Measurements from ENCODE around the gene MYH10.
A peak's percentile ranks its signal among the peaks of the same experiment; 100 is the strongest.

Gene MYH10

DNA sequence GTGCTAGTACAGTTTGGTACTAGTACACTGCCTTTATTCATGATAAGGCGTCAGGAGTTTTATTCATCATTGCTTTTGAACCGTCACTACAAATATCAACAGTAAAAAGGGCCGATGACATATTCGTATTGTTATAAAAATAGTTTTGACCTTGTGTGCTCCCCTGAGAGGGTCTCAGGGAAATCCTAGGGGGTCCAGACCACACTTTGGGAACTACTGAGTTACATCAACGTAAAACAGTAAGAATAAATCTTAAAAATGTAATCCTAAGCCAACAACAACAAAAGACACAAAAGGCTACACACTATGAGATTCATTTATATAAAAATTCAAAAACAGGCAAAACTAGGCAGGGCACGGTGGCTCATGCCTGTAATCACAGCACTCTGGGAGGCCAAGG is 11.2 kb downstream of the MYH10 start:
- Histone ChIP-seq H3K9ac (ENCODE audit: low read length) (no peak overlapping the region), H2BK5ac (ENCODE audit: low read depth, low read length, poor library complexity, severe bottlenecking) (no peak overlapping the region), H3K9me3 (ENCODE audit: control insufficient read depth, low read length) (no peaks in the 10 kb centered on the region), H3K4me3 (ENCODE audit: insufficient read depth in 1 of 2, low read depth in 1 of 2, low read length in 2 of 2) (no peak overlapping the region), H3K27me3 (ENCODE audit: control insufficient read depth in 1 of 2, insufficient read depth in 1 of 2, low read length in 2 of 2) (no peaks in the 10 kb centered on the region), H2BK12ac (ENCODE audit: low read length in 2 of 2) (no peak overlapping the region), H3K4me2 (ENCODE audit: low read length, poor library complexity, severe bottlenecking) (no peak overlapping the region), H3K36me3 (ENCODE audit: control insufficient read depth in 1 of 2, insufficient read depth in 2 of 2, low read depth in 1 of 2, low read length in 2 of 2) (peaks cover 7 to 12% of the 10 kb centered on the region in 2 experiments), H2BK120ac (ENCODE audit: low read depth, low read length) (no peak overlapping the region), H2AK5ac (ENCODE audit: low read length, severe bottlenecking) (no peak overlapping the region), H4K8ac (ENCODE audit: low read length) (no peak overlapping the region), H3K23ac (ENCODE audit: low read length in 2 of 2) (no peak overlapping the region), H2BK15ac (ENCODE audit: low read depth, poor library complexity, severe bottlenecking) (no peak overlapping the region), H3K4ac (ENCODE audit: low read depth in 1 of 2, low read length in 2 of 2) (no peak overlapping the region), H4K91ac (ENCODE audit: low read length) (no peak overlapping the region), H2AFZ (ENCODE audit: low read depth, low read length) (no peak overlapping the region), H3K27ac (ENCODE audit: low read length, poor library complexity, severe bottlenecking) (no peak overlapping the region), H3K4me1 (ENCODE audit: control insufficient read depth, insufficient read depth, low read depth, low read length) (peaks cover 6% of the 10 kb centered on the region), H3K79me1 (replicated peaks; ENCODE audit: low read length, poor library complexity, severe bottlenecking) (peaks cover 19% of the 10 kb centered on the region), H3K14ac (ENCODE audit: low read length in 2 of 2) (no peak overlapping the region), H3K18ac (ENCODE audit: low read depth in 1 of 2, low read length in 2 of 2) (no peak overlapping the region)
- DNase-seq = no peak
- WGBS = 99% methylated on average over 6 of the region's 6 CpGs

DNA sequence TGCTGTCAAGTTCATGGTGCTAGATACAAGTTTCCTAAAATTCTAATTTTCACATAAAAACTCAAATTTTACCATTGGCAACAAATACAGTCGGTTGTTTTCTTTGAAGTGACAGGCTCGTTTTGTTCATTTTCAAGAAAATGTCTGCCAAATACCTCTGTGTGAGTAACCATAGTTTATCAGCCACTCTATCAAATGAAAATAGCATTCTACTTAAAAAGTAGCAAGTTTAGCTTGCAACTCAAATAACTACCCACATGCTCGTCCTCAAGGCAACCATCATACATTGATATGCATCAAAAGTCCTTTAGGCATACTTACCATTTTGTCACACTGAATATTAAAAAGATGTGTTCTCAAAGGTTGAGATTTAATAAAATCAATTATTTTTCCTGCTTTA is 11.7 kb downstream of the MYH10 start:
- 98% methylated on average over 2 of the region's 3 CpGs for WGBS
- Histone ChIP-seq H3K36me3 (ENCODE audit: control insufficient read depth in 1 of 2, insufficient read depth in 2 of 2, low read depth in 1 of 2, low read length in 2 of 2) (peaks cover 7 to 12% of the 10 kb centered on the region in 2 experiments), H3K4ac (ENCODE audit: low read depth in 1 of 2, low read length in 2 of 2) (no peak overlapping the region), H3K4me1 (ENCODE audit: control insufficient read depth, insufficient read depth, low read depth, low read length) (peaks cover 7% of the 10 kb centered on the region), H2AFZ (ENCODE audit: low read depth, low read length) (no peak overlapping the region), H3K4me3 (ENCODE audit: insufficient read depth in 1 of 2, low read depth in 1 of 2, low read length in 2 of 2) (no peak overlapping the region), H2BK15ac (ENCODE audit: low read depth, poor library complexity, severe bottlenecking) (no peak overlapping the region), H2AK5ac (ENCODE audit: low read length, severe bottlenecking) (no peak overlapping the region), H3K4me2 (ENCODE audit: low read length, poor library complexity, severe bottlenecking) (no peak overlapping the region), H3K27ac (ENCODE audit: low read length, poor library complexity, severe bottlenecking) (no peak overlapping the region), H4K91ac (ENCODE audit: low read length) (no peak overlapping the region), H3K9ac (ENCODE audit: low read length) (no peak overlapping the region), H3K23ac (ENCODE audit: low read length in 2 of 2) (no peak overlapping the region), H3K9me3 (ENCODE audit: control insufficient read depth, low read length) (no peaks in the 10 kb centered on the region), H2BK120ac (ENCODE audit: low read depth, low read length) (no peak overlapping the region), H3K18ac (ENCODE audit: low read depth in 1 of 2, low read length in 2 of 2) (no peak overlapping the region), H3K27me3 (ENCODE audit: control insufficient read depth in 1 of 2, insufficient read depth in 1 of 2, low read length in 2 of 2) (no peaks in the 10 kb centered on the region), H2BK12ac (ENCODE audit: low read length in 2 of 2) (no peak overlapping the region), H2BK5ac (ENCODE audit: low read depth, low read length, poor library complexity, severe bottlenecking) (no peak overlapping the region), H3K79me1 (replicated peaks; ENCODE audit: low read length, poor library complexity, severe bottlenecking) (peaks cover 19% of the 10 kb centered on the region), H4K8ac (ENCODE audit: low read length) (no peak overlapping the region), H3K14ac (ENCODE audit: low read length in 2 of 2) (no peak overlapping the region)
- DNase-seq = no peak

DNA sequence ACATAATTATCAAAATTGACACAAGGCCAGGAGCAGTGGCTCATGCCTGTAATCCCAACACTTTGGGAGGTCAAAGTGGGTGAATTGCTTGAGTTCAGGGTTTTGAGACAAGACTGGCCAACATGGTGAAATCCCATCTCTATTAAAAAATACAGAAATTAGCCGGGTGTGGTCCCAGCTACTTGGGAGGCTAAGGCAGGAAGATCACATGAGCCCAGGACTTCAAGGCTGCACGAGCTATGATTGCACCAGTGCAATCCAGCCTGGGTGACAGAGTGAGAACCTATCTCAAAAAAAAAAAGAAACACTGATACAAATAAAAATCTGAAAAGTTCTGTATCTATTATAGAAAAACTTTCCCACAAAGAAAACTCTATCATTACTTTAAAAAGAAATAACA is 15.5 kb downstream of the MYH10 start:
- H2AK5ac ChIP-seq (ENCODE audit: low read length, severe bottlenecking) = no peak overlapping the region
- H2BK12ac ChIP-seq (ENCODE audit: low read length in 2 of 2) = no peak overlapping the region
- 100% methylated on average over 2 of the region's 2 CpGs for WGBS
- H3K4me2 ChIP-seq (ENCODE audit: low read length, poor library complexity, severe bottlenecking) = no peak overlapping the region
- no peak overlapping the region for H4K8ac ChIP-seq (ENCODE audit: low read length)
- H3K9ac ChIP-seq (ENCODE audit: low read length) = no peak overlapping the region
- H3K4me1 ChIP-seq (ENCODE audit: control insufficient read depth, insufficient read depth, low read depth, low read length) = peaks cover 6% of the 10 kb centered on the region
- H2AFZ ChIP-seq (ENCODE audit: low read depth, low read length) = no peak overlapping the region
- no peaks in the 10 kb centered on the region for H3K27me3 ChIP-seq (ENCODE audit: control insufficient read depth in 1 of 2, insufficient read depth in 1 of 2, low read length in 2 of 2)
- H3K14ac ChIP-seq (ENCODE audit: low read length in 2 of 2) = no peak overlapping the region
- H3K18ac ChIP-seq (ENCODE audit: low read depth in 1 of 2, low read length in 2 of 2) = no peak overlapping the region
- H2BK120ac ChIP-seq (ENCODE audit: low read depth, low read length) = no peak overlapping the region
- peaks cover 0 to 6% of the 10 kb centered on the region in 2 experiments for H3K36me3 ChIP-seq (ENCODE audit: control insufficient read depth in 1 of 2, insufficient read depth in 2 of 2, low read depth in 1 of 2, low read length in 2 of 2)
- no peaks in the 10 kb centered on the region for H3K9me3 ChIP-seq (ENCODE audit: control insufficient read depth, low read length)
- H4K91ac ChIP-seq (ENCODE audit: low read length) = no peak overlapping the region
- H3K79me1 ChIP-seq (replicated peaks; ENCODE audit: low read length, poor library complexity, severe bottlenecking) = peaks cover 14% of the 10 kb centered on the region
- H3K27ac ChIP-seq (ENCODE audit: low read length, poor library complexity, severe bottlenecking) = no peak overlapping the region
- no peak overlapping the region for H3K4ac ChIP-seq (ENCODE audit: low read depth in 1 of 2, low read length in 2 of 2)
- H3K4me3 ChIP-seq (ENCODE audit: insufficient read depth in 1 of 2, low read depth in 1 of 2, low read length in 2 of 2) = no peak overlapping the region
- DNase-seq = no peak
- H2BK5ac ChIP-seq (ENCODE audit: low read depth, low read length, poor library complexity, severe bottlenecking) = no peak overlapping the region
- no peak overlapping the region for H3K23ac ChIP-seq (ENCODE audit: low read length in 2 of 2)
- no peak overlapping the region for H2BK15ac ChIP-seq (ENCODE audit: low read depth, poor library complexity, severe bottlenecking)

DNA sequence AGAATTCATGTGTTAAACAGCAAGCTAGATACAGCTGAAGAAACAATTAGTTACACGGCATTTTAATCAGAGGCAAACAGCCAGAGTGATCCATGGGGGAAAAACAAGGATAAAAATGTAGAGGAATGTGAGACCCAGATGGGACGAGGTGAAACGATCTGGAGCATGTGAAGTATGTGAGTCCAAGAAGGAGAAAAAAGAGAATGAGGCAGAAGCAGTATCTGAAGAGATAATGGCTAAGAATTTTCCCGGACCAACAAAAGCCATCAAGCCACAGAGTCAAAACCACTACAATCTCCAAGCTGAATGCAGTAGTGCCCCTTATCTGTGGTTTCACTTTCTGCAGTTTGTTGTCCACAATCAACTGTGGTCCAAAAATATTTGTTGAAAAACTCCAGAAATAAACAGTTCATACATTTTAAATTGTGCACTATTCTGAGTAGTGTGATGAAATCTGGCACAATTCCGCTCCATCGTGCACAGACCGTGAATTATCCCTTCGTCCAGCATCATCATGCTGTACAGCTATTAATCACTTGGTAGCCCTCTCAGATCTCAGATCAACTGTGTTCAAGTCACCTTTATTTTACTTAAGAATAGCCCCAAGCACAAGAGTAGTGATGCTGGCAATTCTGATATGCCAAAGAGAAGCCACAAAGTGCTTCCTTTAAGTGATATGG is 18.8 kb downstream of the MYH10 start:
- 73% methylated on average over 8 of the region's 8 CpGs for WGBS
- H3K9me3 ChIP-seq (ENCODE audit: control insufficient read depth, low read length) = no peaks in the 10 kb centered on the region
- H3K4me1 ChIP-seq (ENCODE audit: control insufficient read depth, insufficient read depth, low read depth, low read length) = peaks cover 8% of the 10 kb centered on the region
- H3K79me1 ChIP-seq (replicated peaks; ENCODE audit: low read length, poor library complexity, severe bottlenecking) = peaks cover 18% of the 10 kb centered on the region
- H2BK12ac ChIP-seq (ENCODE audit: low read length in 2 of 2) = no peak overlapping the region
- H2BK15ac ChIP-seq (ENCODE audit: low read depth, poor library complexity, severe bottlenecking) = no peak overlapping the region
- no peak overlapping the region for H3K23ac ChIP-seq (ENCODE audit: low read length in 2 of 2)
- H2BK120ac ChIP-seq (ENCODE audit: low read depth, low read length) = no peak overlapping the region
- H3K4me2 ChIP-seq (ENCODE audit: low read length, poor library complexity, severe bottlenecking) = peak overlapping the region; percentile 59
- peak overlapping the region in 1 of 2 experiments; percentile 75 for H3K4me3 ChIP-seq (ENCODE audit: insufficient read depth in 1 of 2, low read depth in 1 of 2, low read length in 2 of 2)
- peak overlapping the region; percentile 81 for H3K27ac ChIP-seq (ENCODE audit: low read length, poor library complexity, severe bottlenecking)
- H2BK5ac ChIP-seq (ENCODE audit: low read depth, low read length, poor library complexity, severe bottlenecking) = no peak overlapping the region
- no peaks in the 10 kb centered on the region for H3K27me3 ChIP-seq (ENCODE audit: control insufficient read depth in 1 of 2, insufficient read depth in 1 of 2, low read length in 2 of 2)
- peak overlapping the region; percentile 91 for H2AK5ac ChIP-seq (ENCODE audit: low read length, severe bottlenecking)
- no peak overlapping the region for H2AFZ ChIP-seq (ENCODE audit: low read depth, low read length)
- H4K8ac ChIP-seq (ENCODE audit: low read length) = no peak overlapping the region
- DNase-seq = peak; percentile 55
- H4K91ac ChIP-seq (ENCODE audit: low read length) = no peak overlapping the region
- H3K14ac ChIP-seq (ENCODE audit: low read length in 2 of 2) = no peak overlapping the region
- peak overlapping the region; percentile 87 for H3K9ac ChIP-seq (ENCODE audit: low read length)
- H3K36me3 ChIP-seq (ENCODE audit: control insufficient read depth in 1 of 2, insufficient read depth in 2 of 2, low read depth in 1 of 2, low read length in 2 of 2) = no peaks in the 10 kb centered on the region
- peak overlapping the region in 1 of 2 experiments; percentile 33 for H3K18ac ChIP-seq (ENCODE audit: low read depth in 1 of 2, low read length in 2 of 2)
- no peak overlapping the region for H3K4ac ChIP-seq (ENCODE audit: low read depth in 1 of 2, low read length in 2 of 2)
